GM23338 (cell line): Measurements from ENCODE around the gene NCOA1. TPM values are rescaled to one million over a fixed set of nuclear protein-coding genes. Genes with fewer than 3 reads are reported as not detected.

Experiments
- ATAC-seq: fragments of 200-7000 bp; cut with Tn5 transposase; 3 replicates; pipeline ENCODE4 v1.9.1; 2020
- DNase-seq: peaks from one replicate; pipeline ENCODE4 v3.0.0-alpha.2; 2015; ENCODE audit warnings: low spot score
- H2AFZ ChIP-seq: fragments of 200-600 bp; sonication (generic); 2 replicates; pipeline ENCODE4 v1.8.0; 2016; ENCODE audit warnings: antibody characterized with exemption, mild to moderate bottlenecking, moderate library complexity
- H3F3A ChIP-seq: fragments of 200-600 bp; sonication (generic); replicated peaks from 2 replicates; pipeline ENCODE4 v1.8.0; 2017; ENCODE audit warnings: antibody characterized with exemption, mixed run types, low read depth
- H3K27ac ChIP-seq: fragments of 200-600 bp; sonication (generic); 2 replicates; pipeline ENCODE4 v1.6.1; 2016; ENCODE audit warnings: low read depth
- H3K27me3 ChIP-seq: fragments of 200-600 bp; sonication (generic); 2 replicates; pipeline ENCODE4 v1.8.0; 2016; ENCODE audit warnings: mild to moderate bottlenecking, mixed run types, moderate library complexity; ENCODE audit not compliant: insufficient read depth
- H3K36me3 ChIP-seq: fragments of 200-600 bp; sonication (generic); 2 replicates; pipeline ENCODE4 v1.8.0; 2016; ENCODE audit warnings: mild to moderate bottlenecking; ENCODE audit not compliant: insufficient read depth
- H3K4me1 ChIP-seq: fragments of 200-600 bp; sonication (generic); 2 replicates; pipeline ENCODE4 v1.8.0; 2016; ENCODE audit warnings: mild to moderate bottlenecking, moderate library complexity; ENCODE audit not compliant: insufficient read depth
- H3K4me2 ChIP-seq: fragments of 200-600 bp; sonication (generic); 2 replicates; pipeline ENCODE4 v1.7.1; 2017; ENCODE audit warnings: mixed run types
- H3K4me3 ChIP-seq: fragments of 200-600 bp; sonication (generic); 2 replicates; pipeline ENCODE4 v1.6.1; 2016; ENCODE audit warnings: mixed run types
- H3K79me2 ChIP-seq: fragments of 200-600 bp; sonication (generic); replicated peaks from 2 replicates; pipeline ENCODE4 v1.8.0; 2017; ENCODE audit warnings: mild to moderate bottlenecking; ENCODE audit not compliant: insufficient read depth
- H3K9me2 ChIP-seq: fragments of 200-600 bp; sonication (generic); 2 replicates; pipeline ENCODE4 v1.8.0; 2017; ENCODE audit not compliant: insufficient read depth
- H4K20me1 ChIP-seq: fragments of 200-600 bp; sonication (generic); replicated peaks from 2 replicates; pipeline ENCODE4 v1.8.0; 2017; ENCODE audit warnings: mild to moderate bottlenecking; ENCODE audit not compliant: insufficient read depth
- H3K27ac Mint-ChIP-seq: 2 replicates; pipeline ENCODE4 v1.8.0; 2020; ENCODE audit warnings: inconsistent platforms, mild to moderate bottlenecking, moderate library complexity, mixed read lengths
- H3K27me3 Mint-ChIP-seq: 3 replicates; pipeline ENCODE4 v1.8.0; 2022; ENCODE audit warnings: low read depth, mild to moderate bottlenecking, moderate library complexity, mixed read lengths, inconsistent platforms; ENCODE audit not compliant: insufficient read depth, poor library complexity
- H3K36me3 Mint-ChIP-seq: 3 replicates; pipeline ENCODE4 v1.8.0; 2021; ENCODE audit warnings: low read depth, mild to moderate bottlenecking, inconsistent platforms, moderate library complexity, mixed read lengths
- H3K4me1 Mint-ChIP-seq: 3 replicates; pipeline ENCODE4 v1.8.0; 2020; ENCODE audit warnings: mild to moderate bottlenecking, inconsistent platforms, mixed read lengths
- H3K4me3 Mint-ChIP-seq: 3 replicates; pipeline ENCODE4 v1.8.0; 2021; ENCODE audit warnings: moderate library complexity, mild to moderate bottlenecking, inconsistent platforms, mixed read lengths
- H3K9me3 Mint-ChIP-seq: 3 replicates; pipeline ENCODE4 v1.8.0; 2020; ENCODE audit warnings: moderate library complexity, mild to moderate bottlenecking, inconsistent platforms, mixed read lengths
- CREB1 ChIP-seq: fragments of 250-450 bp; sonication (Bioruptor Pico); IDR thresholded peaks from 2 replicates; pipeline ENCODE4 v1.5.0; 2020; ENCODE audit warnings: low read depth, mild to moderate bottlenecking, moderate library complexity
- CTCF ChIP-seq, 2 experiments: fragments of 200-600 bp in 1 of 2; sonication (generic) in 1 of 2; conservative IDR thresholded peaks; 2 replicates each; pipeline versions ENCODE4 v1.5.1 to v1.6.1; 2016 to 2017; ENCODE audit warnings: antibody characterized with exemption in 2 of 2, low read depth in 2 of 2, mild to moderate bottlenecking in 2 of 2, moderate library complexity in 1 of 2
- ETS1 ChIP-seq: IDR thresholded peaks from 2 replicates; pipeline ENCODE4 v1.6.1; 2016; ENCODE audit warnings: antibody characterized with exemption
- EZH2 ChIP-seq: fragments of 200-600 bp; sonication (generic); IDR thresholded peaks from one replicate; pipeline ENCODE4 v1.8.0; 2017; ENCODE audit warnings: antibody characterized with exemption, mild to moderate bottlenecking, low read depth; ENCODE audit not compliant: unreplicated experiment
- EZH2phosphoT487 ChIP-seq: fragments of 200-600 bp; sonication (generic); IDR thresholded peaks from one replicate; pipeline ENCODE4 v1.8.1; 2018; ENCODE audit warnings: antibody characterized with exemption; ENCODE audit not compliant: unreplicated experiment
- JUNB ChIP-seq: IDR thresholded peaks from one replicate; pipeline ENCODE4 v1.6.1; 2016; ENCODE audit warnings: antibody characterized with exemption; ENCODE audit not compliant: unreplicated experiment
- NANOG ChIP-seq: IDR thresholded peaks from 2 replicates; pipeline ENCODE4 v1.6.1; 2016; ENCODE audit warnings: antibody characterized with exemption, borderline replicate concordance
- POLR2AphosphoS5 ChIP-seq: IDR thresholded peaks from 2 replicates; pipeline ENCODE4 v1.6.1; 2016; ENCODE audit warnings: antibody characterized with exemption, low read depth
- STAT1 ChIP-seq: IDR thresholded peaks from one replicate; pipeline ENCODE4 v1.6.1; 2016; ENCODE audit warnings: antibody characterized with exemption; ENCODE audit not compliant: unreplicated experiment
- ZNF114 ChIP-seq: fragments of 250-450 bp; sonication (Bioruptor Pico); IDR thresholded peaks from 2 replicates; pipeline ENCODE4 v1.5.0; 2020; ENCODE audit warnings: mild to moderate bottlenecking, moderate library complexity
- ZNF331 ChIP-seq: fragments of 250-450 bp; sonication (Bioruptor Pico); IDR thresholded peaks from 2 replicates; pipeline ENCODE4 v1.5.0; 2020; ENCODE audit warnings: low read depth, mild to moderate bottlenecking, moderate library complexity
- ZNF462 ChIP-seq: fragments of 250-450 bp; sonication (Bioruptor Pico); IDR thresholded peaks from 2 replicates; pipeline ENCODE4 v1.5.0; 2020; ENCODE audit warnings: mild to moderate bottlenecking, moderate library complexity
- polyA plus RNA-seq: library from polyadenylated mRNA; unstranded; fragments of >200 nt; fragmentation: Nextera tagmentation; extraction: Ambion mirVana; gene quantifications from 2 replicates; pipeline ENCODE4 v1.2.1, GENCODE V29; 2016
- total RNA-seq: library from RNA; depleted of rRNA; stranded (reverse); fragments of >200 nt; shearing (Covaris generic); gene quantifications from 2 replicates; pipeline ENCODE4 v1.2.3, GENCODE V29; 2014
- TF ChIP-seq, protein P1 (sequence below): IDR thresholded peaks from one replicate; pipeline ENCODE4 v1.6.1; 2018; ENCODE audit warnings: antibody characterized with exemption; ENCODE audit not compliant: unreplicated experiment

Gene NCOA1
- total and polyA plus RNA-seq, 2 experiments from 2014 or later, result 7.1 to 15.1 TPM

- Mint-ChIP-seq H3K27me3 (peaks cover 1% of the 10 kb centered on the region), H3K4me3 (no peak overlapping the region), H3K27ac (no peak overlapping the region), H3K9me3 (no peaks in the 10 kb centered on the region), H3K4me1 (peaks cover 15% of the 10 kb centered on the region), H3K36me3 (no peaks in the 10 kb centered on the region)
- Histone ChIP-seq H3K27ac (no peak overlapping the region), H3K4me1 (peaks cover 4% of the 10 kb centered on the region; the same call in 1 of the 2 replicates), H3F3A (no peaks in the 10 kb centered on the region), H3K4me3 (no peak overlapping the region), H3K4me2 (no peak overlapping the region), H3K27me3 (no peaks in the 10 kb centered on the region), H3K9me2 (no peaks in the 10 kb centered on the region), H2AFZ (no peak overlapping the region), H3K79me2 (no peaks in the 10 kb centered on the region), H4K20me1 (no peaks in the 10 kb centered on the region), H3K36me3 (no peaks in the 10 kb centered on the region)
- no peak for ATAC-seq
- TF ChIP-seq POLR2AphosphoS5 (no peak), EZH2phosphoT487 (no peak), STAT1 (no peak), CTCF (conservative IDR thresholded peaks at IDR 0.05; ENCODE audit: low read depth in 2 of 2) (no peak), JUNB (no peak), ZNF462 (no peak), CREB1 (CRISPR knock-in tag) (no peak), EZH2 (no peak), ZNF114 (CRISPR knock-in tag) (no peak), ZNF331 (CRISPR knock-in tag) (no peak), NANOG (no peak), ETS1 (no peak)
- TF ChIP-seq, protein P1, sequence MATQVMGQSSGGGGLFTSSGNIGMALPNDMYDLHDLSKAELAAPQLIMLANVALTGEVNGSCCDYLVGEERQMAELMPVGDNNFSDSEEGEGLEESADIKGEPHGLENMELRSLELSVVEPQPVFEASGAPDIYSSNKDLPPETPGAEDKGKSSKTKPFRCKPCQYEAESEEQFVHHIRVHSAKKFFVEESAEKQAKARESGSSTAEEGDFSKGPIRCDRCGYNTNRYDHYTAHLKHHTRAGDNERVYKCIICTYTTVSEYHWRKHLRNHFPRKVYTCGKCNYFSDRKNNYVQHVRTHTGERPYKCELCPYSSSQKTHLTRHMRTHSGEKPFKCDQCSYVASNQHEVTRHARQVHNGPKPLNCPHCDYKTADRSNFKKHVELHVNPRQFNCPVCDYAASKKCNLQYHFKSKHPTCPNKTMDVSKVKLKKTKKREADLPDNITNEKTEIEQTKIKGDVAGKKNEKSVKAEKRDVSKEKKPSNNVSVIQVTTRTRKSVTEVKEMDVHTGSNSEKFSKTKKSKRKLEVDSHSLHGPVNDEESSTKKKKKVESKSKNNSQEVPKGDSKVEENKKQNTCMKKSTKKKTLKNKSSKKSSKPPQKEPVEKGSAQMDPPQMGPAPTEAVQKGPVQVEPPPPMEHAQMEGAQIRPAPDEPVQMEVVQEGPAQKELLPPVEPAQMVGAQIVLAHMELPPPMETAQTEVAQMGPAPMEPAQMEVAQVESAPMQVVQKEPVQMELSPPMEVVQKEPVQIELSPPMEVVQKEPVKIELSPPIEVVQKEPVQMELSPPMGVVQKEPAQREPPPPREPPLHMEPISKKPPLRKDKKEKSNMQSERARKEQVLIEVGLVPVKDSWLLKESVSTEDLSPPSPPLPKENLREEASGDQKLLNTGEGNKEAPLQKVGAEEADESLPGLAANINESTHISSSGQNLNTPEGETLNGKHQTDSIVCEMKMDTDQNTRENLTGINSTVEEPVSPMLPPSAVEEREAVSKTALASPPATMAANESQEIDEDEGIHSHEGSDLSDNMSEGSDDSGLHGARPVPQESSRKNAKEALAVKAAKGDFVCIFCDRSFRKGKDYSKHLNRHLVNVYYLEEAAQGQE, result no peak
- DNase-seq, result no peak
Measured at GRCh38 chr2:24617424-24617823, 126.4 kb downstream of the NCOA1 start.
